Caco-2 (cell line): ENCODE data around the gene MTHFD1L. TPM values are rescaled to one million over a fixed set of nuclear protein-coding genes. Genes with fewer than 3 reads are reported as not detected.
"Not testable (repeated sequence)": the region's sequence is repeated elsewhere in the genome, so short reads cannot be mapped to it uniquely, and the experiment has no call there.

Experiments
- BruUV-seq: library from RNA; stranded (reverse); fragments of 400-500 nt; replicated peaks from 2 replicates; lab custom pipeline; 2021; lab: Mats Ljungman, UMichigan
- CTCF ChIA-PET: fragments of 300-600 bp; sonication (Branson Sonifier 250); formaldehyde crosslinking; loops from one replicate; lab custom pipeline; 2022; ENCODE audit warnings: antibody characterized with exemption; lab: Charles Lee
- POLR2A ChIA-PET: fragments of 300-600 bp; sonication (Branson Sonifier 250); formaldehyde crosslinking; loops from one replicate; lab custom pipeline; 2022; ENCODE audit warnings: antibody characterized with exemption; lab: Charles Lee
- DNase-seq, 2 experiments: peaks; one replicate each; pipeline versions ENCODE4 v3.0.0 to v3.0.0-alpha.2; 2020 to 2022
- H3K27me3 ChIP-seq: replicated peaks from 2 replicates; pipeline ENCODE4 v1.6.0; 2011; ENCODE audit warnings: low read length; ENCODE audit not compliant: control insufficient read depth, insufficient read depth
- H3K36me3 ChIP-seq: 2 replicates; pipeline ENCODE4 v1.5.1; 2011; ENCODE audit warnings: low read length; ENCODE audit not compliant: control insufficient read depth, insufficient read depth
- H3K4me1 ChIP-seq: fragments of 250-450 bp; sonication (Bioruptor Pico); 2 replicates; pipeline ENCODE4 v1.5.1; 2020; ENCODE audit warnings: mild to moderate bottlenecking
- H3K4me3 ChIP-seq: 2 replicates; pipeline ENCODE4 v1.5.1; 2011; ENCODE audit warnings: low read depth, mild to moderate bottlenecking, control low read depth, low read length
- H3K9me3 ChIP-seq: fragments of 250-450 bp; sonication (Bioruptor Pico); 2 replicates; pipeline ENCODE4 v1.5.1; 2020; ENCODE audit warnings: mild to moderate bottlenecking, moderate library complexity
- H3K27ac Mint-ChIP-seq: one replicate; pipeline ENCODE4 v1.8.0; 2022; ENCODE audit warnings: mixed read lengths; ENCODE audit not compliant: unreplicated experiment
- H3K27me3 Mint-ChIP-seq: one replicate; pipeline ENCODE4 v1.8.0; 2022; ENCODE audit warnings: mixed read lengths; ENCODE audit not compliant: insufficient read depth, unreplicated experiment
- H3K36me3 Mint-ChIP-seq: one replicate; pipeline ENCODE4 v1.8.0; 2022; ENCODE audit warnings: mild to moderate bottlenecking, mixed read lengths; ENCODE audit not compliant: insufficient read depth, unreplicated experiment
- H3K4me1 Mint-ChIP-seq: one replicate; pipeline ENCODE4 v1.8.0; 2022; ENCODE audit warnings: low read depth, mixed read lengths; ENCODE audit not compliant: unreplicated experiment
- H3K4me3 Mint-ChIP-seq: one replicate; pipeline ENCODE4 v1.8.0; 2022; ENCODE audit warnings: mild to moderate bottlenecking, moderate library complexity, mixed read lengths; ENCODE audit not compliant: unreplicated experiment
- H3K9me3 Mint-ChIP-seq: one replicate; pipeline ENCODE4 v1.8.0; 2022; ENCODE audit warnings: mixed read lengths; ENCODE audit not compliant: unreplicated experiment
- CTCF ChIP-seq, 2 experiments: fragments of 200-600 bp in 1 of 2; IDR thresholded peaks; 1 replicate in 1 of 2; 2 replicates in 1 of 2; pipeline versions ENCODE4 v1.5.1 to v1.8.0; 2011 to 2022; ENCODE audit warnings: antibody characterized with exemption in 1 of 2, control low read depth in 1 of 2, inconsistent platforms in 1 of 2, low read depth in 1 of 2, low read length in 1 of 2, mild to moderate bottlenecking in 1 of 2, moderate library complexity in 1 of 2; ENCODE audit not compliant: insufficient read depth in 1 of 2, severe bottlenecking in 1 of 2, unreplicated experiment in 1 of 2
- intact Hi-C: fragments of 100-400 bp; cut with micrococcal nuclease; formaldehyde crosslinking; loops from one replicate; pipeline ENCODE4 v1.10.0; 2022; ENCODE audit not compliant: unreplicated experiment
- total RNA-seq: library from RNA; stranded (reverse); gene quantifications from 2 replicates; pipeline ENCODE4 v1.2.3, GENCODE V29; 2022

MTHFD1L gene
- total RNA-seq, 1 experiment from 2014 or later = 102 TPM

GRCh38 chr6:151082079-151082478 is 216.6 kb downstream of the MTHFD1L start:
- Mint-ChIP-seq H3K27me3 (no peaks in the 10 kb centered on the region), H3K9me3 (no peaks in the 10 kb centered on the region), H3K36me3 (peaks cover 17% of the 10 kb centered on the region), H3K4me3 (no peak overlapping the region), H3K27ac (no peak overlapping the region), H3K4me1 (peaks cover 6% of the 10 kb centered on the region)
- ChIA-PET CTCF (no interaction called here), POLR2A (no interaction called here)
- Histone ChIP-seq H3K27me3 (no peaks in the 10 kb centered on the region), H3K36me3 (no peaks in the 10 kb centered on the region; the same call in 1 of the 2 replicates), H3K4me1 (peaks cover 8% of the 10 kb centered on the region; the same call in 1 of the 2 replicates), H3K9me3 (0 out of 2 replicates have a peak, but pooled peaks cover 3% of the 10 kb centered on the region), H3K4me3 (no peak overlapping the region)
- intact Hi-C loops = loop anchor here (10.0 kb wide), 1 partner anchor 67 kb away; no protein-coding TSS in a partner anchor
- peak in 1 of 2 experiments; percentile 14 for DNase-seq
- no TSS peak for BruUV-seq
- no peak for TF ChIP-seq CTCF (IDR thresholded peaks at IDR 0.05; ENCODE audit: insufficient read depth in 1 of 2, low read depth in 1 of 2, low read length in 1 of 2, severe bottlenecking in 1 of 2, unreplicated experiment in 1 of 2)

- H3K4me1 Mint-ChIP-seq = peaks cover 6% of the 10 kb centered on the region
- peaks cover 7% of the 10 kb centered on the region for H3K36me3 Mint-ChIP-seq
- H3K4me3 Mint-ChIP-seq = no peak overlapping the region
- no peaks in the 10 kb centered on the region for H3K9me3 ChIP-seq
- intact Hi-C loops = loop anchor here (10.0 kb wide), 1 partner anchor 69 kb away; no protein-coding TSS in a partner anchor
- no peak overlapping the region for H3K4me3 ChIP-seq
- POLR2A ChIA-PET = no interaction called here
- peaks cover 18% of the 10 kb centered on the region for H3K4me1 ChIP-seq
- no peaks in the 10 kb centered on the region for H3K9me3 Mint-ChIP-seq
- no peaks in the 10 kb centered on the region for H3K27me3 ChIP-seq
- no peak for DNase-seq
- H3K27ac Mint-ChIP-seq = no peak overlapping the region
- BruUV-seq = no TSS peak
- H3K27me3 Mint-ChIP-seq = no peaks in the 10 kb centered on the region
- H3K36me3 ChIP-seq = no peaks in the 10 kb centered on the region; the same call in 1 of the 2 replicates
- CTCF ChIA-PET = no interaction called here
- no peak for TF ChIP-seq CTCF (IDR thresholded peaks at IDR 0.05; ENCODE audit: insufficient read depth in 1 of 2, low read depth in 1 of 2, low read length in 1 of 2, severe bottlenecking in 1 of 2, unreplicated experiment in 1 of 2)
Measured at GRCh38 chr6:151084275-151084674, 218.8 kb downstream of the MTHFD1L start.

- POLR2A ChIA-PET, H3K9me3 Mint-ChIP-seq, H3K27me3 ChIP-seq, H3K4me1 Mint-ChIP-seq, H3K4me3 Mint-ChIP-seq, H3K4me3 ChIP-seq, H3K27ac Mint-ChIP-seq, H3K36me3 ChIP-seq, H3K27me3 Mint-ChIP-seq, BruUV-seq, H3K9me3 ChIP-seq, CTCF ChIA-PET, H3K36me3 Mint-ChIP-seq, DNase-seq: not testable (repeated sequence)
- intact Hi-C loops = loop anchor here (10.0 kb wide), 1 partner anchor 72 kb away; no protein-coding TSS in a partner anchor
- peaks cover 13% of the 10 kb centered on the region for H3K4me1 ChIP-seq
Measured at GRCh38 chr6:151087055-151087454, 221.6 kb downstream of the MTHFD1L start.
